ENCODE results near the gene SLC26A2.

Gene SLC26A2

DNA sequence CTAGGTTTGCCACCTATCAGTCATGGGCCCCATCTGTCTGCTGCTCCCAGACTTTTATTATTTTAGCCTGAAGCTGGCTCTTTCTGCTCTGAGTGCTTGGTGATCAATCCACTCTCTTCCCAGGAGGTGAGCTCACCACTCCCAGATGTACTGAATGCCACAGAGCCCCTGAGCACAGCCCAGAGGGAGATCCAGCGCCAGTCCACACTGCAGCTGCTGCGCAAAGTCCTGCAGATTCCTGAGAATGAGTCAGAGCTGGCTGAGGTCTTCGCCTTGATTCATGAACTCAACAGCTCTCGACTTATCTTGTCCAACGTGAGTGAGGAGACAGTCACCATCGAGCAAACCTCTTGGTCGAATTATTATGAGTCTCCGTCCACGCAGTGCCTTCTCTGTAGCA lies 76.0 kb downstream of the SLC26A2 start:
- no peaks in the 10 kb centered on the region for H3K4me1 ChIP-seq (ENCODE audit: control insufficient read depth, insufficient read depth, low read length)
- WGBS (ENCODE audit: insufficient coverage, insufficient read length) = no CpG with 5 or more reads among the region's 9 CpGs
- H3K4me3 ChIP-seq (ENCODE audit: low read length) = no peak overlapping the region
- H3K9me3 ChIP-seq (ENCODE audit: control insufficient read depth, insufficient read depth, low read length) = no peaks in the 10 kb centered on the region
- H3K36me3 ChIP-seq (ENCODE audit: control insufficient read depth, insufficient read depth, low read length) = peaks cover 29% of the 10 kb centered on the region
- H3K27me3 ChIP-seq (ENCODE audit: control insufficient read depth, insufficient read depth, low read length) = no peaks in the 10 kb centered on the region
- H3K27ac ChIP-seq (ENCODE audit: low read length) = no peak overlapping the region
- DNase-seq (ENCODE audit: low read depth, low spot score) = no peak

Data from iPS DF 6.9 (cell line).